ENCODE measurements around the gene LYRM1. TPM values are rescaled to one million over a fixed set of nuclear protein-coding genes. Genes with fewer than 3 reads are reported as not detected.

The LYRM1 gene
- total RNA-seq, 1 donor from 2014 or later = 23.3 TPM

GRCh38 chr16:20899071-20899470, 1.5 kb upstream of the LYRM1 start:
- Histone ChIP-seq H3K9me3 (no peaks in the 10 kb centered on the region), H3K27ac (peak overlapping the region; percentile 98), H3K27me3 (ENCODE audit: low read depth) (no peaks in the 10 kb centered on the region), H3K4me3 (peak overlapping the region; percentile 86), H3K4me1 (peaks cover 56% of the 10 kb centered on the region), H3K36me3 (peaks cover 27% of the 10 kb centered on the region)
- ATAC-seq = no peak
- DNase-seq = no peak
- TF ChIP-seq CTCF (IDR thresholded peaks at IDR 0.05) = no peak
- intact Hi-C loops (cut with DNase I) = no loop called here

GRCh38 chr16:20899477-20900298, 883 bp upstream of the LYRM1 start:
- peaks cover 23% of the 10 kb centered on the region for H3K36me3 ChIP-seq
- ATAC-seq (peak; percentile 1 to 8), DNase-seq (peak; percentile 59)
- TF ChIP-seq CTCF (IDR thresholded peaks at IDR 0.05) = no peak
- peaks cover 60% of the 10 kb centered on the region for H3K4me1 ChIP-seq
- H3K9me3 ChIP-seq = no peaks in the 10 kb centered on the region
- H3K4me3 ChIP-seq = peak overlapping the region; percentile 86
- H3K27ac ChIP-seq = peak overlapping the region; percentile 98
- H3K27me3 ChIP-seq (ENCODE audit: low read depth) = no peaks in the 10 kb centered on the region
- intact Hi-C loops (cut with DNase I) = no loop called here

GRCh38 chr16:20901068-20901435, 481 bp downstream of the LYRM1 start:
- ATAC-seq = peak in 1 of 2 donors; percentile 7
- Histone ChIP-seq H3K4me1 (peaks cover 74% of the 10 kb centered on the region), H3K9me3 (no peaks in the 10 kb centered on the region), H3K36me3 (peaks cover 9% of the 10 kb centered on the region), H3K27ac (peak overlapping the region; percentile 98), H3K4me3 (peak overlapping the region; percentile 86), H3K27me3 (ENCODE audit: low read depth) (no peaks in the 10 kb centered on the region)
- no peak for TF ChIP-seq CTCF (IDR thresholded peaks at IDR 0.05)
- intact Hi-C loops (cut with DNase I) = no loop called here
- DNase-seq = no peak

- peak overlapping the region; percentile 86 for H3K4me3 ChIP-seq
- no peaks in the 10 kb centered on the region for H3K9me3 ChIP-seq
- peaks cover 7% of the 10 kb centered on the region for H3K36me3 ChIP-seq
- TF ChIP-seq CTCF (IDR thresholded peaks at IDR 0.05) = no peak
- ATAC-seq (peak; percentile 60 to 71), DNase-seq (peak; percentile 80)
- peak overlapping the region; percentile 98 for H3K27ac ChIP-seq
- intact Hi-C loops (cut with DNase I) = no loop called here
- no peaks in the 10 kb centered on the region for H3K27me3 ChIP-seq (ENCODE audit: low read depth)
- peaks cover 79% of the 10 kb centered on the region for H3K4me1 ChIP-seq
Measured at GRCh38 chr16:20901436-20902112, 1.0 kb downstream of the LYRM1 start.

GRCh38 chr16:20902426-20902825, 1.9 kb downstream of the LYRM1 start:
- ATAC-seq = no peak
- H3K27me3 ChIP-seq (ENCODE audit: low read depth) = no peaks in the 10 kb centered on the region
- intact Hi-C loops (cut with DNase I) = no loop called here

More at GRCh38 chr16:20902426-20902825, 1.9 kb downstream of the LYRM1 start:
- TF ChIP-seq CTCF (IDR thresholded peaks at IDR 0.05) = no peak
- Histone ChIP-seq H3K4me1 (peaks cover 79% of the 10 kb centered on the region), H3K4me3 (no peak overlapping the region), H3K36me3 (peaks cover 1% of the 10 kb centered on the region), H3K27ac (peak overlapping the region; percentile 98), H3K9me3 (no peaks in the 10 kb centered on the region)
- no peak for DNase-seq

Measured in lower lobe of right lung (tissue), 2 donors.